Measurements from ENCODE around the gene IL5RA. TPM values are rescaled to one million over a fixed set of nuclear protein-coding genes. Genes with fewer than 3 reads are reported as not detected.
A peak's percentile ranks its signal among the peaks of the same experiment; 100 is the strongest.

Gene IL5RA
- total RNA-seq, 3 donors from 2014 or later (not counting 1 experiment from before 2014, with no cell fraction given), result 0.34 to 12.4 TPM; not detected in 1

GRCh38 chr3:3119393-3119851 lies 9.2 kb upstream of the IL5RA start:
- intact Hi-C loops (cut with micrococcal nuclease), result no loop called here
- TF ChIP-seq CTCF (IDR thresholded peaks at IDR 0.05), result no peak
- Mint-ChIP-seq H3K27me3 (ENCODE audit: low read depth in 2 of 2) (peaks cover 2 to 13% of the 10 kb centered on the region in 2 donors), H3K4me3 (no peak overlapping the region), H3K9me3 (no peaks in the 10 kb centered on the region), H3K4me1 (peaks cover 7 to 8% of the 10 kb centered on the region in 2 donors), H3K27ac (no peak overlapping the region), H3K36me3 (no peaks in the 10 kb centered on the region)
- H3K4me3 ChIP-seq (ENCODE audit: low read length), result no peak overlapping the region
- H3K4me1 ChIP-seq (ENCODE audit: control insufficient read depth, insufficient read depth, low read length), result peaks cover 11% of the 10 kb centered on the region
- H3K27ac ChIP-seq (ENCODE audit: low read length), result no peak overlapping the region
- no peaks in the 10 kb centered on the region for H3K36me3 ChIP-seq (ENCODE audit: control insufficient read depth, insufficient read depth, low read length)
- no peaks in the 10 kb centered on the region for H3K9me3 ChIP-seq (ENCODE audit: control insufficient read depth, insufficient read depth, low read length)
- ATAC-seq (peak; percentile 29 to 70 (median 55)), DNase-seq (peak in 1 of 2 donors; percentile 20)
- no peaks in the 10 kb centered on the region for H3K27me3 ChIP-seq (ENCODE audit: control insufficient read depth, insufficient read depth, low read length)
- WGBS (ENCODE audit: insufficient coverage), result 70% methylated on average over 4 of the region's 4 CpGs

GRCh38 chr3:3117651-3118050 lies 7.5 kb upstream of the IL5RA start:
- no peaks in the 10 kb centered on the region for H3K9me3 Mint-ChIP-seq
- H3K4me1 Mint-ChIP-seq, result peaks cover 7 to 8% of the 10 kb centered on the region in 2 donors
- Histone ChIP-seq H3K4me1 (ENCODE audit: control insufficient read depth, insufficient read depth, low read length) (peaks cover 11% of the 10 kb centered on the region), H3K27ac (ENCODE audit: low read length) (no peak overlapping the region), H3K27me3 (ENCODE audit: control insufficient read depth, insufficient read depth, low read length) (no peaks in the 10 kb centered on the region), H3K9me3 (ENCODE audit: control insufficient read depth, insufficient read depth, low read length) (no peaks in the 10 kb centered on the region), H3K36me3 (ENCODE audit: control insufficient read depth, insufficient read depth, low read length) (no peaks in the 10 kb centered on the region), H3K4me3 (ENCODE audit: low read length) (no peak overlapping the region)
- no peak overlapping the region for H3K4me3 Mint-ChIP-seq
- H3K27ac Mint-ChIP-seq, result no peak overlapping the region
- WGBS (ENCODE audit: insufficient coverage), result no CpG with 5 or more reads among the region's 2 CpGs
- H3K27me3 Mint-ChIP-seq (ENCODE audit: low read depth in 2 of 2), result peaks cover 2 to 13% of the 10 kb centered on the region in 2 donors
- ATAC-seq, result no peak
- no peak for TF ChIP-seq CTCF (IDR thresholded peaks at IDR 0.05)
- H3K36me3 Mint-ChIP-seq, result no peaks in the 10 kb centered on the region
- intact Hi-C loops (cut with micrococcal nuclease), result no loop called here
- no peak for DNase-seq

GRCh38 chr3:3113042-3113709 lies 3.0 kb upstream of the IL5RA start:
- Histone ChIP-seq H3K27ac (ENCODE audit: low read length) (no peak overlapping the region), H3K4me3 (ENCODE audit: low read length) (no peak overlapping the region), H3K9me3 (ENCODE audit: control insufficient read depth, insufficient read depth, low read length) (no peaks in the 10 kb centered on the region), H3K27me3 (ENCODE audit: control insufficient read depth, insufficient read depth, low read length) (no peaks in the 10 kb centered on the region), H3K36me3 (ENCODE audit: control insufficient read depth, insufficient read depth, low read length) (no peaks in the 10 kb centered on the region), H3K4me1 (ENCODE audit: control insufficient read depth, insufficient read depth, low read length) (peaks cover 7% of the 10 kb centered on the region)
- 80% methylated on average over 3 of the region's 4 CpGs for WGBS (ENCODE audit: insufficient coverage)
- Mint-ChIP-seq H3K27me3 (ENCODE audit: low read depth in 2 of 2) (peaks cover 9 to 25% of the 10 kb centered on the region in 2 donors), H3K36me3 (no peaks in the 10 kb centered on the region), H3K27ac (no peak overlapping the region), H3K4me3 (no peak overlapping the region), H3K9me3 (no peaks in the 10 kb centered on the region), H3K4me1 (no peaks in the 10 kb centered on the region)
- no peak for TF ChIP-seq CTCF (IDR thresholded peaks at IDR 0.05)
- DNase-seq (no peak), ATAC-seq (no peak)
- intact Hi-C loops (cut with micrococcal nuclease), result no loop called here
